ENCODE results near the gene ITPKB. TPM values are rescaled to one million over a fixed set of nuclear protein-coding genes. Genes with fewer than 3 reads are reported as not detected.

The ITPKB gene
- total RNA-seq, 2 donors from 2014 or later = 13.0 to 21.1 TPM

DNA sequence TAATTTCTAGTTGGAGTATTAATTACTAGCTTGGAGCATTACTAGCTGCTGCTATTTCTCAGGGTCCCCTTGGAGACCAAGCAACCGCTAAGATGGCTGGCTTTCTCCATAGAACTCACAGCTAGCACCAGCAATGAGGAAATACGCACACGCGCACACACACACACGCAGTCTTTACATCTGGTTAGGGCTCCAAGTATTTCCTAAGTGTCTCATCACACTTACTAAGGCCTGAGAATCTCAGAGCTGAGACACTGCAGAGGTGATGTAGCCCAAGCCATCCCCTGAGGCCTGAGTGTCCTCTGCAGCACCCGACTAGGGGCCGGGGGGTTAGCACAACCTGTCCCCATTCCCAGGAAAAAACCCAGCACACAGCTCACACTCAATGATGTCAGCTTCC lies 42.5 kb downstream of the ITPKB start:
- Histone ChIP-seq H3K27me3 (no peaks in the 10 kb centered on the region), H3K27ac (no peak overlapping the region), H3K36me3 (replicated peaks in 1 of 2; ENCODE audit: insufficient read depth in 1 of 2, low read depth in 2 of 2) (no peaks in the 10 kb centered on the region), H3K4me1 (no peaks in the 10 kb centered on the region), H3K4me3 (no peak overlapping the region), H3K9me3 (no peaks in the 10 kb centered on the region)
- 90 to 91% methylated on average over 6 to 7 of the region's 7 CpGs for WGBS, 2 donors
- DNase-seq (no peak), ATAC-seq (no peak)
- intact Hi-C loops (cut with DNase I) = no loop called here
- TF ChIP-seq, protein P1, sequence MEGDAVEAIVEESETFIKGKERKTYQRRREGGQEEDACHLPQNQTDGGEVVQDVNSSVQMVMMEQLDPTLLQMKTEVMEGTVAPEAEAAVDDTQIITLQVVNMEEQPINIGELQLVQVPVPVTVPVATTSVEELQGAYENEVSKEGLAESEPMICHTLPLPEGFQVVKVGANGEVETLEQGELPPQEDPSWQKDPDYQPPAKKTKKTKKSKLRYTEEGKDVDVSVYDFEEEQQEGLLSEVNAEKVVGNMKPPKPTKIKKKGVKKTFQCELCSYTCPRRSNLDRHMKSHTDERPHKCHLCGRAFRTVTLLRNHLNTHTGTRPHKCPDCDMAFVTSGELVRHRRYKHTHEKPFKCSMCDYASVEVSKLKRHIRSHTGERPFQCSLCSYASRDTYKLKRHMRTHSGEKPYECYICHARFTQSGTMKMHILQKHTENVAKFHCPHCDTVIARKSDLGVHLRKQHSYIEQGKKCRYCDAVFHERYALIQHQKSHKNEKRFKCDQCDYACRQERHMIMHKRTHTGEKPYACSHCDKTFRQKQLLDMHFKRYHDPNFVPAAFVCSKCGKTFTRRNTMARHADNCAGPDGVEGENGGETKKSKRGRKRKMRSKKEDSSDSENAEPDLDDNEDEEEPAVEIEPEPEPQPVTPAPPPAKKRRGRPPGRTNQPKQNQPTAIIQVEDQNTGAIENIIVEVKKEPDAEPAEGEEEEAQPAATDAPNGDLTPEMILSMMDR (IDR thresholded peaks at IDR 0.05) = no peak
- no peak for TF ChIP-seq POLR2A (IDR thresholded peaks at IDR 0.05)

- no peak for TF ChIP-seq POLR2A (IDR thresholded peaks at IDR 0.05)
- TF ChIP-seq, protein P1 (IDR thresholded peaks at IDR 0.05) = no peak
- WGBS, 2 donors = 81 to 87% methylated on average over 7 of the region's 7 CpGs
- Histone ChIP-seq H3K4me1 (no peaks in the 10 kb centered on the region), H3K4me3 (no peak overlapping the region), H3K27me3 (no peaks in the 10 kb centered on the region), H3K27ac (no peak overlapping the region), H3K36me3 (replicated peaks in 1 of 2; ENCODE audit: insufficient read depth in 1 of 2, low read depth in 2 of 2) (no peaks in the 10 kb centered on the region), H3K9me3 (no peaks in the 10 kb centered on the region)
- intact Hi-C loops (cut with DNase I) = no loop called here
- DNase-seq (no peak), ATAC-seq (no peak)
Measured at GRCh38 chr1:226695335-226695900, 43.7 kb downstream of the ITPKB start.

DNA sequence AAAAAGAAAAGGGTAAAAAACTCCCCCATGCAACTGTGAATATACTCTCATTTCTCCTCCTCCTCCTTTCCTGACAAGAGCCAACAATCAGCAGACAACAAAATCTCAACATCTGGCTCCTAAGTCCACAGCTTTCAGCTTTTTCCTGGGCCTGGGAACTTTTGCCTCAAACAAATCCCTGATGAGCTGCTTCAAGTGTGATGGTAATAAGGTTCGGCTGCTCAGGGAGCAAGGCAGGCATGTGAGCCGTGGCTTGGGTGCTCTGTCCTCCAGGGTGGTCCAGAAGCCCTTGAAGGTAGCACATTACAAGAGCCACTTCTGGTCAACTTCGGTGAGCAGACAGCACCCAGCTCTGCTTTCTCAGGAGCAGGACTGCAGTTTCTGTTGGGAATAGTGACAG lies 46.3 kb downstream of the ITPKB start:
- WGBS, 2 donors = 71 to 94% methylated on average over 1 to 3 of the region's 3 CpGs
- Histone ChIP-seq H3K27me3 (no peaks in the 10 kb centered on the region), H3K4me1 (no peaks in the 10 kb centered on the region), H3K27ac (no peak overlapping the region), H3K36me3 (replicated peaks in 1 of 2; ENCODE audit: insufficient read depth in 1 of 2, low read depth in 2 of 2) (no peaks in the 10 kb centered on the region), H3K4me3 (no peak overlapping the region), H3K9me3 (no peaks in the 10 kb centered on the region)
- intact Hi-C loops (cut with DNase I) = no loop called here
- no peak for DNase-seq
- ATAC-seq = no peak
- TF ChIP-seq, protein P1 (IDR thresholded peaks at IDR 0.05) = no peak
- no peak for TF ChIP-seq POLR2A (IDR thresholded peaks at IDR 0.05)

DNA sequence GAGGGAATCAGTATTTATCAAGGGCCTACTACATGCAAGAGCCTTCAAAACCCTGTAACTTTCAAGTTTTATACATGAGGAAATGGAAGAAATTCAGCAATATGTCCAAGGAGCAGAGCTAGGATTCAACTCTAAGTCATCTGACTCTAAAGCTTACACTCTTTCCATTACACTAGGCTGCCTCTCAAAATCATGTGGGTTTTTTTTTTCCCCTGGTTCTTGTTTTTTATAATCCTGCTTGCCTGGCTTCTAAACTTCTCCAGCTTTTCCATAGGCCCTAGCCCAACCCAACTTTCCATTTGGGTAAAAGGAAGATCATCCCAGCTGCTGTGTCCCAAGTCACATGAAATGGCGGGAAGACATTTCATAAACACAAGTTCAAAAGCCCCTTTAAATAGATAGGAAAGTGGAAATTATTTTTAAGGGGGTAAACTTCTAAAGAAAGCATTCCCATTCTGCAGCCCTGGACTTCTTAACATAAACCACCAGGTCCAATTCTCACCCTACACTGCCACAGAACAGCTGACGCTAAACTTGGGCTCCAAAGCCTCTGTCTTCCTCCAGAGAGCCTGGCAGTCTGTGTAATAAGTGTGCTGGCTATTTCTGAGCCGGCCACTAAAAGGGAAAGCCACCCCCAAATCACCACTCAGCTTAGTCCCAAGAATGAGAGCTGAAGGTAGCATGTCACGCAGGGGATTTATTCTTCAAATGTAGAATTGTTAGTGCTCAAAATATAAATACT lies 46.9 kb downstream of the ITPKB start:
- TF ChIP-seq POLR2A (IDR thresholded peaks at IDR 0.05) = no peak
- TF ChIP-seq, protein P1 (IDR thresholded peaks at IDR 0.05) = no peak
- DNase-seq = no peak
- Histone ChIP-seq H3K4me1 (no peaks in the 10 kb centered on the region), H3K27ac (no peak overlapping the region), H3K9me3 (no peaks in the 10 kb centered on the region), H3K36me3 (replicated peaks in 1 of 2; ENCODE audit: insufficient read depth in 1 of 2, low read depth in 2 of 2) (no peaks in the 10 kb centered on the region), H3K4me3 (no peak overlapping the region), H3K27me3 (no peaks in the 10 kb centered on the region)
- 88 to 97% methylated on average over 4 of the region's 4 CpGs for WGBS, 2 donors
- no peak for ATAC-seq
- intact Hi-C loops (cut with DNase I) = no loop called here

DNA sequence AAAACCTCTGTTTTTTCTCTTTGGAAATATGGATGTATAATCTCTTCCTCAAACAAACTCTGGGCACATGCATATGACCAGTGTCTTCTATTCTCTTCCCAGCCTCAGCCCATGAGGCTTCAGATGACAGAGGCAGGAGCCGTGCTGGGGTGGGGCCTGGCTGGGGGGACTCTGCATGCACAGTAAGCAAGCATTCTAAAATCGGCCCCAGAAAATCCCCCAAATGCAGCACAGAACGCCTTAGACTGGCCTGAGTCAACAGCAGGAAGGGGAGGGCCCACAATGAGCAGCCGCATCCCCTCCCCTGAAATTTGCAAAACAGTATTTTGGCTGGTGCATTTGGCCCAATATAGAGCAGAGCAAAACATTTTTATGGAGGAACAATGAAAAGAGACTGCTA lies 47.8 kb downstream of the ITPKB start:
- Histone ChIP-seq H3K36me3 (replicated peaks in 1 of 2; ENCODE audit: insufficient read depth in 1 of 2, low read depth in 2 of 2) (no peaks in the 10 kb centered on the region), H3K9me3 (no peaks in the 10 kb centered on the region), H3K4me1 (no peaks in the 10 kb centered on the region), H3K4me3 (no peak overlapping the region), H3K27ac (peak overlapping the region in 1 of 4 donors; percentile 20), H3K27me3 (no peaks in the 10 kb centered on the region)
- 50 to 77% methylated on average over 4 of the region's 4 CpGs for WGBS, 2 donors
- intact Hi-C loops (cut with DNase I) = no loop called here
- no peak for TF ChIP-seq POLR2A (IDR thresholded peaks at IDR 0.05)
- TF ChIP-seq, protein P1 (IDR thresholded peaks at IDR 0.05) = no peak
- DNase-seq = no peak
- no peak for ATAC-seq
